Esophagus muscularis mucosa (tissue), 4 donors: ENCODE data around the gene PRPF40A. TPM values are rescaled to one million over a fixed set of nuclear protein-coding genes. Genes with fewer than 3 reads are reported as not detected.

Experiments
- DNase-seq: peaks from one replicate; pipeline ENCODE4 v3.0.0-alpha.2; 2017; ENCODE audit errors: extremely low spot score
- H3K27ac ChIP-seq, 4 donors: fragments of 200-600 bp; sonication (generic); replicated peaks in 1 of 4; 1 replicate in 3 of 4; 2 replicates in 1 of 4; pipeline ENCODE4 v1.5.1; 2016 to 2019; ENCODE audit warnings: mild to moderate bottlenecking in 1 of 4
- H3K27me3 ChIP-seq, 4 donors: fragments of 200-600 bp; sonication (generic); one replicate each; pipeline versions ENCODE4 v1.5.1 to v1.6.0; 2016 to 2019
- H3K36me3 ChIP-seq, 4 donors: fragments of 200-600 bp; sonication (generic); one replicate each; pipeline ENCODE4 v1.5.1; 2016 to 2019
- H3K4me1 ChIP-seq, 4 donors: fragments of 200-600 bp; sonication (generic); one replicate each; pipeline ENCODE4 v1.5.1; 2016 to 2019
- H3K4me3 ChIP-seq, 4 donors: fragments of 200-600 bp; sonication (generic); 1 replicate in 2 of 4; 2 replicates in 2 of 4; pipeline ENCODE4 v1.5.1; 2016 to 2019; ENCODE audit warnings: mild to moderate bottlenecking in 4 of 4, moderate library complexity in 1 of 4
- H3K9me3 ChIP-seq, 4 donors: fragments of 200-600 bp; sonication (generic); 1 replicate in 3 of 4; 2 replicates in 1 of 4; pipeline ENCODE4 v1.5.1; 2016 to 2019
- CTCF ChIP-seq, 3 experiments: fragments of 200-600 bp in 2 of 3; fragments of 450-650 bp in 1 of 3; sonication (generic) in 2 of 3; IDR thresholded peaks; one replicate each; pipeline ENCODE4 v1.5.1; 2017 to 2019; ENCODE audit warnings: antibody characterized with exemption in 3 of 3, mild to moderate bottlenecking in 2 of 3, moderate library complexity in 1 of 3
- EP300 ChIP-seq: sonication (generic); formaldehyde crosslinking; IDR thresholded peaks from one replicate; pipeline ENCODE4 v1.6.1; 2017; ENCODE audit warnings: antibody characterized with exemption
- POLR2A ChIP-seq: fragments of 450-650 bp; IDR thresholded peaks from one replicate; pipeline ENCODE4 v1.6.1; 2017; ENCODE audit warnings: antibody characterized with exemption, moderate library complexity, mild to moderate bottlenecking, low read depth
- POLR2AphosphoS5 ChIP-seq, 2 donors: sonication (generic); formaldehyde crosslinking; IDR thresholded peaks; one replicate each; pipeline ENCODE4 v1.6.1; 2017; ENCODE audit warnings: antibody characterized with exemption in 2 of 2
- WGBS: methylation state at CpG from one replicate; pipeline ENCODE4 v1.1.5; 2018; 5-methylcytosine and 5-hydroxymethylcytosine counted together
- intact Hi-C: fragments of 100-400 bp; cut with DNase I; formaldehyde crosslinking; loops from one replicate; pipeline ENCODE4 v1.15.1; 2023
- total RNA-seq, 4 donors: library from RNA; depleted of rRNA; stranded (reverse); fragments of >200 nt; gene quantifications; one replicate each; pipeline versions ENCODE4 v1.1.0 to v1.2.1, GENCODE V29; 2016

The PRPF40A gene
- total RNA-seq, 4 donors from 2014 or later, result 46.1 to 66.1 (median 53.2) TPM

GRCh38 chr2:152646775-152647174 is 70.5 kb downstream of the PRPF40A start:
- TF ChIP-seq CTCF (IDR thresholded peaks at IDR 0.05) (no peak), POLR2A (no peak), POLR2AphosphoS5 (IDR thresholded peaks at IDR 0.05) (peak in 1 of 2 donors; percentile 30), EP300 (no peak)
- H3K9me3 ChIP-seq, result no peaks in the 10 kb centered on the region
- H3K27me3 ChIP-seq, result no peaks in the 10 kb centered on the region
- WGBS, result 60% methylated on average over 3 of the region's 3 CpGs
- peak overlapping the region in 3 of 4 donors; percentile 33 to 57 (median 52) for H3K27ac ChIP-seq
- H3K4me3 ChIP-seq, result no peak overlapping the region
- H3K36me3 ChIP-seq, result peaks cover 0 to 52% (median 27%) of the 10 kb centered on the region in 4 donors
- DNase-seq, result no peak
- intact Hi-C loops, result no loop called here
- peaks cover 12 to 25% (median 25%) of the 10 kb centered on the region in 4 donors for H3K4me1 ChIP-seq

GRCh38 chr2:152646264-152646663 is 71.0 kb downstream of the PRPF40A start:
- intact Hi-C loops, result no loop called here
- H3K27ac ChIP-seq, result peak overlapping the region in 3 of 4 donors; percentile 30 to 57 (median 33)
- WGBS, result 56% methylated on average over 3 of the region's 4 CpGs
- H3K9me3 ChIP-seq, result no peaks in the 10 kb centered on the region
- peaks cover 12 to 25% (median 25%) of the 10 kb centered on the region in 4 donors for H3K4me1 ChIP-seq
- no peak overlapping the region for H3K4me3 ChIP-seq
- H3K36me3 ChIP-seq, result peaks cover 2 to 53% (median 30%) of the 10 kb centered on the region in 4 donors
- H3K27me3 ChIP-seq, result no peaks in the 10 kb centered on the region
- no peak for DNase-seq
- TF ChIP-seq CTCF (IDR thresholded peaks at IDR 0.05) (no peak), EP300 (no peak), POLR2A (no peak), POLR2AphosphoS5 (IDR thresholded peaks at IDR 0.05) (no peak)

GRCh38 chr2:152644189-152644873 is 72.9 kb downstream of the PRPF40A start:
- H3K4me3 ChIP-seq, result no peak overlapping the region
- intact Hi-C loops, result no loop called here
- DNase-seq, result no peak
- H3K9me3 ChIP-seq, result no peaks in the 10 kb centered on the region
- TF ChIP-seq POLR2AphosphoS5 (IDR thresholded peaks at IDR 0.05) (no peak), CTCF (IDR thresholded peaks at IDR 0.05) (no peak), POLR2A (no peak), EP300 (no peak)
- no peaks in the 10 kb centered on the region for H3K27me3 ChIP-seq
- WGBS, result 91% methylated on average over 6 of the region's 6 CpGs
- peaks cover 12 to 25% (median 25%) of the 10 kb centered on the region in 4 donors for H3K4me1 ChIP-seq
- peaks cover 16 to 62% (median 41%) of the 10 kb centered on the region in 4 donors for H3K36me3 ChIP-seq
- no peak overlapping the region for H3K27ac ChIP-seq

GRCh38 chr2:152638590-152638989 is 78.7 kb downstream of the PRPF40A start:
- 79% methylated on average over 8 of the region's 8 CpGs for WGBS
- no peak for DNase-seq
- H3K4me3 ChIP-seq, result no peak overlapping the region
- H3K27ac ChIP-seq, result no peak overlapping the region
- H3K4me1 ChIP-seq, result peaks cover 0 to 6% (median 3%) of the 10 kb centered on the region in 4 donors
- TF ChIP-seq CTCF (IDR thresholded peaks at IDR 0.05) (no peak), POLR2AphosphoS5 (IDR thresholded peaks at IDR 0.05) (no peak), EP300 (no peak), POLR2A (no peak)
- no peaks in the 10 kb centered on the region for H3K9me3 ChIP-seq
- peaks cover 21 to 83% (median 56%) of the 10 kb centered on the region in 4 donors for H3K36me3 ChIP-seq
- no peaks in the 10 kb centered on the region for H3K27me3 ChIP-seq
- intact Hi-C loops, result loop anchor here (5.0 to 10.0 kb wide), 2 partner anchors 301 to 604 kb away; partner anchors contain the start of gene FMNL2
